Measurements from ENCODE around the gene RYR2. TPM values are rescaled to one million over a fixed set of nuclear protein-coding genes. Genes with fewer than 3 reads are reported as not detected.

RYR2 gene
- total and polyA plus RNA-seq, 7 experiments from 2014 or later = 0.05 TPM; not detected in 6

DNA sequence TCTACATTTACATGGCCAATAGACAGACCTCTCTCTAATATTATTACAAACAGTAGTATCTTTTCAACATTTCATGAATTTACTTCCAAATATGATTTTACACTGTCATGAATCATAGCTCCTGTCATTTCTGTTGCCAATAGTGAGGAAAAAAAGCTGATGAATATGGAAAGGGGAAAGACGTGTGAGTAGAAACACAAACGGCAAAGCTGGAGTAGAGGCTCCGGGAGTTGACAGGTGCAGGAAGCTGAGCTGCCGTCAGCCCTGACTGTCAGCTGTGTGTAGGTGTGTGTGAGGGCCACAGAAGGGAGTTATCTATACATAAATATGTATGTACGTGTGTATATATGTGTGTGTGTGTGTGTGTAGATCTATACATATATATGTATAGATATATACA lies 431.9 kb downstream of the RYR2 start:
- Mint-ChIP-seq H3K4me1 (no peaks in the 10 kb centered on the region), H3K9me3 (peaks cover 0 to 6% (median 0%) of the 10 kb centered on the region in 11 donors), H3K36me3 (no peaks in the 10 kb centered on the region), H3K4me3 (no peak overlapping the region), H3K27me3 (peaks cover 0 to 7% (median 4%) of the 10 kb centered on the region in 5 donors), H3K27ac (no peak overlapping the region)
- ATAC-seq (no peak), DNase-seq (no peak)
- Histone ChIP-seq H3K9me3 (ENCODE audit: control insufficient read depth in 2 of 3, low read length in 3 of 3) (no peaks in the 10 kb centered on the region), H3K36me3 (ENCODE audit: control insufficient read depth in 2 of 3, insufficient read depth in 3 of 3, low read length in 3 of 3) (no peaks in the 10 kb centered on the region), H3K4me1 (ENCODE audit: control insufficient read depth in 2 of 2, insufficient read depth in 2 of 2, low read length in 2 of 2) (no peaks in the 10 kb centered on the region), H3K27me3 (ENCODE audit: control insufficient read depth in 2 of 2, insufficient read depth in 2 of 2, low read length in 2 of 2) (no peaks in the 10 kb centered on the region), H3K4me3 (ENCODE audit: low read length) (no peak overlapping the region), H3K27ac (ENCODE audit: low read depth, low read length) (no peak overlapping the region)
- ChIA-PET POLR2A (no interaction called here), CTCF (no interaction called here)
- intact Hi-C loops (cut with micrococcal nuclease) = no loop called here

DNA sequence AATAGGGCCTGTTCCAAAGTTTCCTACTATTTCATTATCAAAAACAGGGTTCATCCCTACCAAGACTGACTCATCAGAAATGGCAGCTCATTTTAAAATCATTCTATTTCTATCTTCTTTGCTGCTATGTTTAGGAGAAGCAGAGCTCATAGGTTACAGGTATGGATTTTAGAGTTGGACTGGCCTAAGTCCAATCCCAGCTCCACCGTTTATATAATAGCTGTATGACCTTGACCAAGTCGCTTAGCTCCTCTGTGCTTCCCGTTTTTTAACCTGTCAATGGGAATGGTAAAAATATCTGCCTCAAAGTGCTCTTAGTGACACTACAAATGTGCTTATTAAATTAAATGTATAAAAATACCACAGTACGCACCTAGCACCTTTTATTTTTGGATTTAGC lies 436.1 kb downstream of the RYR2 start:
- Histone ChIP-seq H3K4me3 (ENCODE audit: low read length) (no peak overlapping the region), H3K4me1 (ENCODE audit: control insufficient read depth in 2 of 2, insufficient read depth in 2 of 2, low read length in 2 of 2) (no peaks in the 10 kb centered on the region), H3K27me3 (ENCODE audit: control insufficient read depth in 2 of 2, insufficient read depth in 2 of 2, low read length in 2 of 2) (no peaks in the 10 kb centered on the region), H3K9me3 (ENCODE audit: control insufficient read depth in 2 of 3, low read length in 3 of 3) (no peaks in the 10 kb centered on the region), H3K36me3 (ENCODE audit: control insufficient read depth in 2 of 3, insufficient read depth in 3 of 3, low read length in 3 of 3) (no peaks in the 10 kb centered on the region), H3K27ac (ENCODE audit: low read depth, low read length) (no peak overlapping the region)
- no peaks in the 10 kb centered on the region for H3K4me1 Mint-ChIP-seq
- POLR2A ChIA-PET = no interaction called here
- H3K27ac Mint-ChIP-seq = no peak overlapping the region
- H3K4me3 Mint-ChIP-seq = no peak overlapping the region
- ATAC-seq (no peak), DNase-seq (no peak)
- H3K36me3 Mint-ChIP-seq = no peaks in the 10 kb centered on the region
- intact Hi-C loops (cut with micrococcal nuclease) = no loop called here
- peaks cover 0 to 12% (median 0%) of the 10 kb centered on the region in 11 donors for H3K9me3 Mint-ChIP-seq
- H3K27me3 Mint-ChIP-seq = peaks cover 0 to 12% (median 4%) of the 10 kb centered on the region in 5 donors
- CTCF ChIA-PET = no interaction called here

GRCh38 chr1:237478842-237479241 lies 436.9 kb downstream of the RYR2 start:
- Mint-ChIP-seq H3K36me3 (no peaks in the 10 kb centered on the region), H3K9me3 (peaks cover 0 to 12% (median 0%) of the 10 kb centered on the region in 11 donors), H3K4me3 (no peak overlapping the region), H3K4me1 (no peaks in the 10 kb centered on the region), H3K27ac (no peak overlapping the region), H3K27me3 (peaks cover 0 to 9% (median 4%) of the 10 kb centered on the region in 5 donors)
- DNase-seq (no peak), ATAC-seq (no peak)
- intact Hi-C loops (cut with micrococcal nuclease) = no loop called here
- ChIA-PET CTCF (no interaction called here), POLR2A (no interaction called here)
- no peak overlapping the region for H3K27ac ChIP-seq (ENCODE audit: low read depth, low read length)
- H3K36me3 ChIP-seq (ENCODE audit: control insufficient read depth in 2 of 3, insufficient read depth in 3 of 3, low read length in 3 of 3) = no peaks in the 10 kb centered on the region
- no peak overlapping the region for H3K4me3 ChIP-seq (ENCODE audit: low read length)
- H3K4me1 ChIP-seq (ENCODE audit: control insufficient read depth in 2 of 2, insufficient read depth in 2 of 2, low read length in 2 of 2) = no peaks in the 10 kb centered on the region
- no peaks in the 10 kb centered on the region for H3K9me3 ChIP-seq (ENCODE audit: control insufficient read depth in 2 of 3, low read length in 3 of 3)
- H3K27me3 ChIP-seq (ENCODE audit: control insufficient read depth in 2 of 2, insufficient read depth in 2 of 2, low read length in 2 of 2) = no peaks in the 10 kb centered on the region

- Mint-ChIP-seq H3K27ac (no peak overlapping the region), H3K4me1 (no peaks in the 10 kb centered on the region), H3K9me3 (peaks cover 0 to 12% (median 0%) of the 10 kb centered on the region in 11 donors), H3K27me3 (peaks cover 0 to 7% (median 4%) of the 10 kb centered on the region in 5 donors), H3K36me3 (no peaks in the 10 kb centered on the region), H3K4me3 (no peak overlapping the region)
- ChIA-PET CTCF (no interaction called here), POLR2A (no interaction called here)
- H3K9me3 ChIP-seq (ENCODE audit: control insufficient read depth in 2 of 3, low read length in 3 of 3) = no peaks in the 10 kb centered on the region
- no peaks in the 10 kb centered on the region for H3K27me3 ChIP-seq (ENCODE audit: control insufficient read depth in 2 of 2, insufficient read depth in 2 of 2, low read length in 2 of 2)
- H3K36me3 ChIP-seq (ENCODE audit: control insufficient read depth in 2 of 3, insufficient read depth in 3 of 3, low read length in 3 of 3) = no peaks in the 10 kb centered on the region
- DNase-seq (no peak), ATAC-seq (no peak)
- no peak overlapping the region for H3K27ac ChIP-seq (ENCODE audit: low read depth, low read length)
- no peak overlapping the region for H3K4me3 ChIP-seq (ENCODE audit: low read length)
- H3K4me1 ChIP-seq (ENCODE audit: control insufficient read depth in 2 of 2, insufficient read depth in 2 of 2, low read length in 2 of 2) = no peaks in the 10 kb centered on the region
- intact Hi-C loops (cut with micrococcal nuclease) = no loop called here
These were observed 440.8 kb downstream of the RYR2 start for GRCh38 chr1:237482777-237483176.

GRCh38 chr1:237492359-237492758 lies 450.4 kb downstream of the RYR2 start:
- Mint-ChIP-seq H3K9me3 (peaks cover 0 to 2% (median 0%) of the 10 kb centered on the region in 11 donors), H3K27me3 (peaks cover 0 to 14% (median 5%) of the 10 kb centered on the region in 5 donors), H3K27ac (no peak overlapping the region), H3K36me3 (no peaks in the 10 kb centered on the region), H3K4me1 (no peaks in the 10 kb centered on the region), H3K4me3 (no peak overlapping the region)
- H3K27me3 ChIP-seq (ENCODE audit: control insufficient read depth in 2 of 2, insufficient read depth in 2 of 2, low read length in 2 of 2) = no peaks in the 10 kb centered on the region
- no peaks in the 10 kb centered on the region for H3K36me3 ChIP-seq (ENCODE audit: control insufficient read depth in 2 of 3, insufficient read depth in 3 of 3, low read length in 3 of 3)
- no peaks in the 10 kb centered on the region for H3K4me1 ChIP-seq (ENCODE audit: control insufficient read depth in 2 of 2, insufficient read depth in 2 of 2, low read length in 2 of 2)
- H3K9me3 ChIP-seq (ENCODE audit: control insufficient read depth in 2 of 3, low read length in 3 of 3) = no peaks in the 10 kb centered on the region
- POLR2A ChIA-PET = no interaction called here
- intact Hi-C loops (cut with micrococcal nuclease) = no loop called here
- ATAC-seq = no peak
- H3K27ac ChIP-seq (ENCODE audit: low read depth, low read length) = no peak overlapping the region
- CTCF ChIA-PET = no interaction called here
- no peak for DNase-seq
- H3K4me3 ChIP-seq (ENCODE audit: low read length) = no peak overlapping the region

GRCh38 chr1:237500566-237500965 lies 458.6 kb downstream of the RYR2 start:
- no peak overlapping the region for H3K27ac Mint-ChIP-seq
- no peak overlapping the region for H3K27ac ChIP-seq (ENCODE audit: low read depth, low read length)
- no peak for DNase-seq
- ChIA-PET POLR2A (no interaction called here), CTCF (no interaction called here)
- no peaks in the 10 kb centered on the region for H3K27me3 ChIP-seq (ENCODE audit: control insufficient read depth in 2 of 2, insufficient read depth in 2 of 2, low read length in 2 of 2)
- H3K4me1 Mint-ChIP-seq = no peaks in the 10 kb centered on the region
- H3K4me3 Mint-ChIP-seq = no peak overlapping the region
- no peaks in the 10 kb centered on the region for H3K36me3 Mint-ChIP-seq
- peaks cover 0 to 11% (median 7%) of the 10 kb centered on the region in 5 donors for H3K27me3 Mint-ChIP-seq
- no peaks in the 10 kb centered on the region for H3K9me3 Mint-ChIP-seq
- no peak overlapping the region for H3K4me3 ChIP-seq (ENCODE audit: low read length)
- no peaks in the 10 kb centered on the region for H3K9me3 ChIP-seq (ENCODE audit: control insufficient read depth in 2 of 3, low read length in 3 of 3)
- intact Hi-C loops (cut with micrococcal nuclease) = no loop called here
- no peak for ATAC-seq
- no peaks in the 10 kb centered on the region for H3K4me1 ChIP-seq (ENCODE audit: control insufficient read depth in 2 of 2, insufficient read depth in 2 of 2, low read length in 2 of 2)
- no peaks in the 10 kb centered on the region for H3K36me3 ChIP-seq (ENCODE audit: control insufficient read depth in 2 of 3, insufficient read depth in 3 of 3, low read length in 3 of 3)

- H3K4me3 Mint-ChIP-seq = no peak overlapping the region
- Histone ChIP-seq H3K4me3 (ENCODE audit: low read length) (no peak overlapping the region), H3K27me3 (ENCODE audit: control insufficient read depth in 2 of 2, insufficient read depth in 2 of 2, low read length in 2 of 2) (no peaks in the 10 kb centered on the region), H3K36me3 (ENCODE audit: control insufficient read depth in 2 of 3, insufficient read depth in 3 of 3, low read length in 3 of 3) (no peaks in the 10 kb centered on the region), H3K27ac (ENCODE audit: low read depth, low read length) (no peak overlapping the region), H3K4me1 (ENCODE audit: control insufficient read depth in 2 of 2, insufficient read depth in 2 of 2, low read length in 2 of 2) (peaks cover 0 to 11% of the 10 kb centered on the region in 2 donors), H3K9me3 (ENCODE audit: control insufficient read depth in 2 of 3, low read length in 3 of 3) (no peaks in the 10 kb centered on the region)
- intact Hi-C loops (cut with micrococcal nuclease) = no loop called here
- ATAC-seq (no peak), DNase-seq (no peak)
- peaks cover 0 to 11% (median 4%) of the 10 kb centered on the region in 5 donors for H3K27me3 Mint-ChIP-seq
- POLR2A ChIA-PET = no interaction called here
- H3K36me3 Mint-ChIP-seq = no peaks in the 10 kb centered on the region
- no peaks in the 10 kb centered on the region for H3K9me3 Mint-ChIP-seq
- peaks cover 0 to 9% (median 0%) of the 10 kb centered on the region in 7 donors for H3K4me1 Mint-ChIP-seq
- H3K27ac Mint-ChIP-seq = peak overlapping the region in 1 of 9 donors; percentile 72
- CTCF ChIA-PET = no interaction called here
These were observed 461.3 kb downstream of the RYR2 start for GRCh38 chr1:237503292-237503691.
